Endothelial cell of umbilical vein (primary cell): ENCODE results near the gene OR4D2. TPM values are rescaled to one million over a fixed set of nuclear protein-coding genes. Genes with fewer than 3 reads are reported as not detected.

Experiments used
- BruUV-seq: library from RNA; stranded (reverse); fragments of 400-500 nt; replicated peaks from 2 replicates; lab custom pipeline; 2021; lab: Mats Ljungman, UMichigan
- CTCF ChIA-PET: fragments of 300-600, 350-600 bp; sonication (Branson Sonifier 250); formaldehyde crosslinking; loops from one replicate; lab custom pipeline; 2021; ENCODE audit warnings: antibody characterized with exemption, inconsistent platforms; lab: Charles Lee
- POLR2A ChIA-PET: fragments of 300-600, 350-600 bp; sonication (Branson Sonifier 250); formaldehyde crosslinking; loops from one replicate; lab custom pipeline; 2021; ENCODE audit warnings: antibody characterized with exemption, inconsistent platforms; lab: Charles Lee
- DNase-seq: peaks from one replicate; pipeline ENCODE4 v3.0.0-alpha.2; 2011; ENCODE audit warnings: low read depth, low spot score
- FAIRE-seq: peaks from 2 replicates; lab custom pipeline; 2011; peaks lifted over from hg19 to GRCh38; lab: Jason Lieb, UNC
- H2AFZ ChIP-seq: 2 replicates; pipeline ENCODE4 v1.6.0; 2012; ENCODE audit warnings: low read depth, low read length, control low read depth, inconsistent platforms
- H3K27ac ChIP-seq: 2 replicates; pipeline ENCODE4 v1.5.1; 2011; ENCODE audit warnings: low read depth, mild to moderate bottlenecking, control low read depth, low read length, moderate library complexity; ENCODE audit not compliant: insufficient read depth
- H3K27me3 ChIP-seq, 2 experiments: 2 replicates each; pipeline versions ENCODE4 v1.6.0 to v1.6.1; 2011; ENCODE audit warnings: low read length in 2 of 2, mixed read lengths in 1 of 2; ENCODE audit not compliant: control insufficient read depth in 2 of 2, insufficient read depth in 2 of 2
- H3K36me3 ChIP-seq, 2 experiments: 2 replicates in 1 of 2; 3 replicates in 1 of 2; pipeline ENCODE4 v1.5.1; 2011; ENCODE audit warnings: low read length in 2 of 2, mild to moderate bottlenecking in 1 of 2, moderate library complexity in 1 of 2; ENCODE audit not compliant: control insufficient read depth in 2 of 2, insufficient read depth in 2 of 2; ENCODE audit errors: extremely low read depth in 1 of 2
- H3K4me1 ChIP-seq: 3 replicates; pipeline ENCODE4 v1.5.1; 2011; ENCODE audit warnings: mild to moderate bottlenecking, low read length; ENCODE audit not compliant: control insufficient read depth, insufficient read depth; ENCODE audit errors: extremely low read depth
- H3K4me2 ChIP-seq: 2 replicates; pipeline ENCODE4 v1.6.1; 2011; ENCODE audit warnings: low read length, control low read depth, mixed read lengths; ENCODE audit not compliant: insufficient read depth
- H3K4me3 ChIP-seq, 3 experiments: fragments of 200-600 bp in 1 of 3; sonication (generic), shearing (Covaris generic) in 1 of 3; replicated peaks in 1 of 3; 2 replicates each; pipeline ENCODE4 v1.5.1; 2011 to 2016; ENCODE audit warnings: control low read depth in 3 of 3, low read length in 3 of 3, mild to moderate bottlenecking in 2 of 3, inconsistent platforms in 1 of 3, low read depth in 1 of 3, moderate library complexity in 1 of 3; ENCODE audit not compliant: insufficient read depth in 1 of 3
- H3K79me2 ChIP-seq: 2 replicates; pipeline ENCODE4 v1.6.0; 2012; ENCODE audit warnings: low read length, inconsistent platforms; ENCODE audit not compliant: control insufficient read depth, insufficient read depth
- H3K9ac ChIP-seq: replicated peaks from 2 replicates; pipeline ENCODE3; 2011; ENCODE audit warnings: low read length, control low read depth; ENCODE audit not compliant: insufficient read depth; ENCODE audit errors: extremely low read depth
- H3K9me1 ChIP-seq: replicated peaks from 3 replicates; pipeline ENCODE4 v1.6.0; 2011; ENCODE audit warnings: mild to moderate bottlenecking, low read length; ENCODE audit not compliant: control insufficient read depth, insufficient read depth; ENCODE audit errors: extremely low read depth
- H3K9me3 ChIP-seq: replicated peaks from 2 replicates; pipeline ENCODE4 v1.5.1; 2012; ENCODE audit warnings: low read length, inconsistent platforms; ENCODE audit not compliant: control insufficient read depth, insufficient read depth
- H4K20me1 ChIP-seq: replicated peaks from 2 replicates; pipeline ENCODE3; 2011; ENCODE audit warnings: mild to moderate bottlenecking, low read length; ENCODE audit not compliant: control insufficient read depth, insufficient read depth; ENCODE audit errors: extremely low read depth
- CTCF ChIP-seq, 2 donors: IDR thresholded peaks; 1 replicate in 1 of 2; 2 replicates in 1 of 2; pipeline ENCODE4 v1.5.1; 2011; ENCODE audit warnings: low read length in 2 of 2, mild to moderate bottlenecking in 2 of 2, moderate library complexity in 2 of 2, control low read depth in 1 of 2, inconsistent platforms in 1 of 2, low read depth in 1 of 2; ENCODE audit not compliant: insufficient read depth in 1 of 2; ENCODE audit errors: extremely low read depth in 1 of 2
- EZH2 ChIP-seq: IDR thresholded peaks from 2 replicates; pipeline ENCODE4 v1.6.1; 2012; ENCODE audit warnings: borderline replicate concordance, low read depth, mild to moderate bottlenecking, moderate library complexity, low read length, inconsistent platforms; ENCODE audit not compliant: severe bottlenecking
- FOS ChIP-seq: IDR thresholded peaks from 2 replicates; pipeline ENCODE4 v1.6.1; 2011; ENCODE audit warnings: mild to moderate bottlenecking, low read length, moderate library complexity, borderline replicate concordance; ENCODE audit not compliant: insufficient read depth
- GATA2 ChIP-seq: IDR thresholded peaks from 2 replicates; pipeline ENCODE4 v1.7.0; 2011; ENCODE audit warnings: low read depth, mild to moderate bottlenecking, moderate library complexity, mixed read lengths, low read length; ENCODE audit not compliant: insufficient read length, insufficient read depth
- JUN ChIP-seq: IDR thresholded peaks from 2 replicates; pipeline ENCODE4 v1.6.1; 2011; ENCODE audit warnings: borderline replicate concordance, low read depth; ENCODE audit not compliant: insufficient read length, insufficient read depth
- MYC ChIP-seq: IDR thresholded peaks from one replicate; pipeline ENCODE4 v1.6.1; 2011; ENCODE audit warnings: mild to moderate bottlenecking, low read depth, low read length
- POLR2A ChIP-seq: IDR thresholded peaks from 2 replicates; pipeline ENCODE4 v1.6.1; 2012; ENCODE audit warnings: low read depth, mild to moderate bottlenecking, control low read depth, low read length
- POLR2AphosphoS5 ChIP-seq: IDR thresholded peaks from 2 replicates; pipeline ENCODE4 v1.6.1; 2012; ENCODE audit warnings: low read depth, mild to moderate bottlenecking, control low read depth, low read length, moderate library complexity; ENCODE audit not compliant: insufficient read depth
- dilution Hi-C: fragments of 300-500 bp; cut with MboI; formaldehyde crosslinking; loops from one replicate; pipeline ENCODE4 v1.15.0; 2019; ENCODE audit warnings: low sequenced_read_pairs; ENCODE audit not compliant: extremely low pct_ligation_motif_present
- intact Hi-C: fragments of 100-400 bp; cut with micrococcal nuclease; formaldehyde crosslinking; loops from one replicate; pipeline ENCODE4 v1.10.0; 2022
- polyA plus RNA-seq, 4 experiments: library from polyadenylated mRNA; depleted of rRNA in 3 of 4; stranded (reverse) in 3 of 4; unstranded in 1 of 4; fragments of >200 nt; gene quantifications; 2 replicates each; pipeline versions ENCODE4 v1.2.1 to v1.2.3, GENCODE V29; 2011 to 2012; ENCODE audit warnings: missing spikeins in 1 of 4
- total RNA-seq: library from RNA; stranded (reverse); gene quantifications from 2 replicates; pipeline ENCODE4 v1.2.3, GENCODE V29; 2021
- TF ChIP-seq, protein P1 (sequence below): IDR thresholded peaks from 2 replicates; pipeline ENCODE4 v1.6.1; 2011; ENCODE audit not compliant: insufficient read depth, insufficient read length

OR4D2 gene
- total and polyA plus RNA-seq, 2 donors (not counting 3 experiments of a cell fraction or from before 2014, with no cell fraction given), result not detected

GRCh38 chr17:58176200-58176599 lies 9.4 kb downstream of the OR4D2 start:
- Histone ChIP-seq H3K9me3 (no peaks in the 10 kb centered on the region), H3K79me2 (no peaks in the 10 kb centered on the region), H3K36me3 (no peaks in the 10 kb centered on the region), H3K4me3 (no peak overlapping the region), H3K4me1 (no peaks in the 10 kb centered on the region), H3K4me2 (no peak overlapping the region), H4K20me1 (no peaks in the 10 kb centered on the region), H3K9me1 (no peaks in the 10 kb centered on the region), H3K27me3 (no peaks in the 10 kb centered on the region), H2AFZ (no peak overlapping the region), H3K27ac (no peak overlapping the region), H3K9ac (no peak overlapping the region)
- no peak for FAIRE-seq
- no TSS peak for BruUV-seq
- dilution Hi-C loops, result no loop called here
- ChIA-PET CTCF (interaction anchor here (0.7 to 1.4 kb wide), 2 partner anchors 43 to 933 kb away, joined by 3 to 4 read pairs; partner anchors contain the start of gene MKS1), POLR2A (no interaction called here)
- no peak for TF ChIP-seq JUN
- no peak for TF ChIP-seq POLR2AphosphoS5
- TF ChIP-seq MYC, result no peak
- no peak for TF ChIP-seq GATA2
- TF ChIP-seq POLR2A, result no peak
- TF ChIP-seq, protein P1, sequence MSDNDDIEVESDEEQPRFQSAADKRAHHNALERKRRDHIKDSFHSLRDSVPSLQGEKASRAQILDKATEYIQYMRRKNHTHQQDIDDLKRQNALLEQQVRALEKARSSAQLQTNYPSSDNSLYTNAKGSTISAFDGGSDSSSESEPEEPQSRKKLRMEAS, result no peak
- TF ChIP-seq EZH2, result no peak
- TF ChIP-seq FOS, result no peak
- TF ChIP-seq CTCF (IDR thresholded peaks at IDR 0.05; ENCODE audit: extremely low read depth in 1 of 2, insufficient read depth in 1 of 2, low read depth in 1 of 2, low read length in 2 of 2), result no peak
- no peak for DNase-seq
- intact Hi-C loops, result no loop called here
